Effector CD8-positive, alpha-beta T cell (primary cell): ENCODE results near the gene FAM174B.

Experiments used
- DNase-seq: peaks from one replicate; lab custom pipeline; 2025; lab: John Stamatoyannopoulos, UW

Gene FAM174B

DNA sequence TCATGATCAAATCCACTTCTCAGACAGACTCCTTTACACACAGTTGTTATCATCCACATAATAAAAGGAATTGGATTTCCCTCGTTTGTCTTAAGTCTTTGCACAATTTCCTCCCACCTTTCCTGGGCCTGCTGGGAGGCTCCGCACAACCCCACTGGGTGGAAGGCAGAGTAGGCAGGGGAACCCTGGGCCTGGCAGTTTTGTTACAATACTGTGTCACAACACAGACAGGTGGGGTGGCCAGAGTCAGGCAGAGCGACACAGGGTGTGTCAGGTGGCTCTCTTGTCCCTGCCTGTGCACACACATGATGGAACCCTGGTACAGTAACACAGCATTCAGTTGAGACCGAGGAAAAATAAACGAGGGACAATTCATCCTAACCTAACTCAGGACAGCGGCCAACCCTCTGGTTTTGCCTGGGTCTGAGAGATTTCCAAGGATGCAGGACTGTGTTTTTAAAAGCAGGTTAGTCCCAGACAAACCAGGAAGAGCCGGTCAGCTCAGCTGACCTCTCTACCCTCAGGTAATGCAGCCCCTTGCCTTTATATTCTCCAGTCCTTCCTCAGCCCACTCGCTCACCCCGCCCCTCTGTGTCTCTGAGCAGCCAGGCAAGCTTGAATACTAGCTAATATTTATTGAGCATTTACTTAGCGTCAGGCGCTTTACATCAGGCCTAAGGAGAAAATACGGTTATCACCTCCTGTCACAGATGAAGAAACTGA, 8.8 kb upstream of the FAM174B start:
- DNase-seq: no peak

GRCh38 chr15:92663250-92663951, 7.8 kb upstream of the FAM174B start:
- no peak for DNase-seq

- DNase-seq: no peak
These were observed 7.2 kb upstream of the FAM174B start for GRCh38 chr15:92662762-92663161.

- DNase-seq: no peak
These were observed 6.4 kb upstream of the FAM174B start for GRCh38 chr15:92661956-92662355.

GRCh38 chr15:92661069-92661468, 5.5 kb upstream of the FAM174B start:
- no peak for DNase-seq

DNA sequence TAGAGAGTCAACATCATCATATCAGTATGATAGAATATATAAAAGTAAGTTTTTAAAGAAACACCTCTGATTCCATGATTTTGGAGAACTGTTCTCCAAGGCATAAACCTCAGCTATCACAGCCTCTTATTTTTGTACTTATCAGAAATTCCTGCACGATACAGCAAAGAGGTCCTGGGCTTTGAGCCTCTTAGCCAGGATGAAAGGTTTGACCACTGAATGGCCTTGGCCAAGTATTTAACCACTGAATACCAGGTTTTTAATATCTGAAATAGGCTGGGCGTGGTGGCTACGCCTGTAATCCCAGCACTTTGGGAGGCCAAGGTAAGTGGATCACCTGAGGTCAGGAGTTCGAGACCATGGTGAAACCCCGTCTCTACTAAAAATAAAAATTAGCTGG, 1.9 kb upstream of the FAM174B start:
- no peak for DNase-seq

- no peak for DNase-seq
These were observed 514 bp upstream of the FAM174B start for GRCh38 chr15:92656089-92656488.

DNA sequence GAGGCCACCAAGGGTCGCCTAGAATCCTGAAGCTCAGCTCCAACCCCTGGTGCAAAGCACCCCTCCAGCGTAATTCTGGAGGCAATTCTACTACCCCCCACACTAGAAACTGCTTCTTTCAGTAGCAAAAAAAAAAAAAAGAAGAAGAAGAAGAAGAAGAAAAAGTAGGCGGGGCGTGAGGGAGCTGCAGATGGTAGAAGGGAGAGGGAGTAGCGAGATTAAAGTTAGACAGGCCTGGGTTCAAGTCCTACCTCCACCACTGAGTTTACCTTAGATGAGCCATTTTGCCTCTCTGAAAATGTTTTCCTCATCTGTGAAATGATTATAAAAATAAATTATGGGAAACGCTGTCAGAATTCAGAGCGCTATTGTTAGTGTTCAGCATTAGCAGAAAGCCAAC, 913 bp downstream of the FAM174B start:
- DNase-seq: no peak

- DNase-seq: no peak
These were observed 1.6 kb downstream of the FAM174B start for GRCh38 chr15:92653836-92654539.

GRCh38 chr15:92653366-92653765, 2.2 kb downstream of the FAM174B start:
- DNase-seq: no peak

- no peak for DNase-seq
These were observed 3.0 kb downstream of the FAM174B start for GRCh38 chr15:92652576-92652966.

GRCh38 chr15:92651877-92652575, 3.5 kb downstream of the FAM174B start:
- no peak for DNase-seq

DNA sequence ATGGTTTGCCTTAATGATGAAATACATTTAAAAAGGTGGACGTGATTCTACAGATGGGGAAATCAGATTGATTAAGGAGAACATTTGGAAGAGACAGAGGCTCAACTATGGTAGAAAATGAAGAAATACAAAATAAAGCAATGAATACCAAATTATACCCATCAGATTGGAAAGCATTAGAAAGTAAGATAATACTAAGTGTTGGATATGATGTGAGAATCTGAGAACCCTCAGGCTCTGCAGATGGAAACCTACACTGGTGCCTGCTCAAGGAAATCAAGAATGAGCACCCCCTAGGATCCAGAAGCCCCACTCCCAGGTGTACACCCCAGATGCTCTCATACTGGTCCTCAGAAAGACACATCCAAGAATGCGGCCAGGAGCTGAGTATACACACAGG, 4.6 kb downstream of the FAM174B start:
- no peak for DNase-seq

- no peak for DNase-seq
These were observed 5.3 kb downstream of the FAM174B start for GRCh38 chr15:92650256-92650655.

DNA sequence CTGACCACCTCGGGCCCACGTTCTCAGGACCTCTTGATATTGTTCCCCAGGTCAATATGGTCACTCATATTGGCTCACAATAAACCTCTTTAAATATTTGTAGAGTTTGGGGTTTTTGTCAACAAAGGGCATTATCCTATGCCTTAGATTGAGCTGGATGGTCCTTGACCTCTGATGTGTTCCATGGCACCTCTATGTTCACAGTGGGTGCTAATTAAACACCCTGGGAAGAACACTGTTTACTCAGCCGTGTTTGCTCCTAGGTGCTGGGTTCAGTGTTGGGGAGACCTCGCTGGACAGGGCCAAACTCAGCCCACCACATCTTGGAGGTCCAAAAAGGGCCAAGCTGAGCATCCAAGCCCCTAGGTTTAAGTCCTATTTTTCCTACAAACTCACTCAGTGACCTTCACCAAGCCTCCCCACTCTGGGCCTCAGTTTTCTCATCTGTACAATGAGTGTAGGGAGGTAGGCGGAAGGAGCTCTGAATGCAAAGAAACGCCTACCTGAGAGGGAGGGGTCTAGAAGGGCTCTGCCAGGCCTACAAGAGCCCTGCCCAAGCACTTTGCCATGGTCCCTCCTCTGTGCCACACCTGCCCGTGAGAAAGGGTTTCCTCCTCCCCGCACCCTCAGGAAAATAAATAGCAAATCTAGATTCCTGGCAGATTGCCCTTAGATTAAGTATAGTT, 7.2 kb downstream of the FAM174B start:
- no peak for DNase-seq

- no peak for DNase-seq
These were observed 8.0 kb downstream of the FAM174B start for GRCh38 chr15:92647467-92648163.

DNA sequence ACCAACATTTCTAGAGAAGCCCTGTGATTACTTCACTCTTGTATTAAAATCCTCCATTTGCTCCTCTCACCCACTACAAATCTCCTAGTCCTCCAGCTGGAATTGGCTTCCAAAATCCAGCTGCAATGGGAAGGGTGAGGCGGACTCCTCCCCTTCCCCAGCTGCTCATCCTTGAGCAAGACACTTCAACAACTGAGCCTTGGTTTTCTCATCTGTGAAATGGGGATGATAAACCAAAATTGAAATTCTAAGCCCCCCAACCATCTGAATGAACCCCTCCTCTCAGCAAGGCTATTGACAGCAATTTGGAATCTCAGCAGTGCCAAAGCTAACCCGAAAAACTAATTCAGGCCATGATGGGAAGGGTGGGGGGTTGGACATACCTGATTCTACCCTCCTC, 9.4 kb downstream of the FAM174B start:
- no peak for DNase-seq

- DNase-seq: no peak
These were observed 9.8 kb downstream of the FAM174B start for GRCh38 chr15:92645731-92646130.

GRCh38 chr15:92645051-92645631, 10.4 kb downstream of the FAM174B start:
- DNase-seq: no peak

- DNase-seq: no peak
These were observed 11.4 kb downstream of the FAM174B start for GRCh38 chr15:92643849-92644815.
